ENCODE results near the gene BRPF1. TPM values are rescaled to one million over a fixed set of nuclear protein-coding genes. Genes with fewer than 3 reads are reported as not detected.

Gene BRPF1
- total RNA-seq, 1 donor from 2014 or later: 12.1 TPM

DNA sequence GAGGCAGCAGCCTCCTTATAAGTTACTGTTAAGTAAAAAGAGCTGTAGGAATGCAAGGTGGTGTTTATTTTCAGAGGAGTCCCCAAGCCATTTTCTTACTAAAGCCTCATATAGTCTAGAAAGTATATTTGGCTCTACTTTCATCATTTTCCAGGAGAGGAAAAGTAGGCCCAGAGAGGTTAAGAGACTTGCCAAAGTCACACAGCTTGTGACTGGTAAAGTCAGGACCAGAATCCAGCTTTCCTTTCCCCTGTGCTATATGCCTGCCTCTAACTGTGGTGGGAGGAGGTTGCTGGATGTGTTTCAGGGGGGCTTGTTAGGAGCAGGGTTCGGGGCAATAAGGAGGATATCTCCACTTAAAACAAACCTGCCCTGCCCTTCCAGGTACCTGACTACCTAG, 11.0 kb downstream of the BRPF1 start:
- Histone ChIP-seq H3K79me2 (ENCODE audit: low read depth) (no peaks in the 10 kb centered on the region), H3F3A (ENCODE audit: low read depth) (no peaks in the 10 kb centered on the region), H2AFZ (replicated peaks) (no peak overlapping the region), H4K20me1 (ENCODE audit: low read depth) (no peaks in the 10 kb centered on the region), H3K27me3 (no peaks in the 10 kb centered on the region), H3K36me3 (no peaks in the 10 kb centered on the region), H3K27ac (no peak overlapping the region), H3K9ac (no peak overlapping the region), H3K4me3 (no peak overlapping the region), H3K9me3 (ENCODE audit: low read depth) (no peaks in the 10 kb centered on the region), H3K4me2 (no peak overlapping the region), H3K4me1 (no peaks in the 10 kb centered on the region)
- Mint-ChIP-seq H3K27ac (no peak overlapping the region), H3K4me1 (no peaks in the 10 kb centered on the region), H3K27me3 (ENCODE audit: insufficient read depth, low read depth) (peaks cover 5% of the 10 kb centered on the region), H3K4me3 (no peak overlapping the region), H3K9me3 (no peaks in the 10 kb centered on the region), H3K36me3 (peaks cover 32% of the 10 kb centered on the region)
- no peak for DNase-seq (ENCODE audit: low spot score)
- TF ChIP-seq EZH2 (IDR thresholded peaks at IDR 0.05) (no peak), EZH2phosphoT487 (IDR thresholded peaks at IDR 0.05) (no peak), CTCF (IDR thresholded peaks at IDR 0.05) (no peak)

- no peaks in the 10 kb centered on the region for H3K4me1 Mint-ChIP-seq
- no peak overlapping the region for H3K27ac Mint-ChIP-seq
- Histone ChIP-seq H3K27me3 (no peaks in the 10 kb centered on the region), H3F3A (ENCODE audit: low read depth) (peaks cover 8% of the 10 kb centered on the region), H3K9me3 (ENCODE audit: low read depth) (no peaks in the 10 kb centered on the region), H4K20me1 (ENCODE audit: low read depth) (no peaks in the 10 kb centered on the region), H3K4me3 (no peak overlapping the region), H2AFZ (replicated peaks) (no peak overlapping the region), H3K36me3 (no peaks in the 10 kb centered on the region), H3K4me2 (no peak overlapping the region), H3K9ac (no peak overlapping the region), H3K79me2 (ENCODE audit: low read depth) (no peaks in the 10 kb centered on the region), H3K4me1 (no peaks in the 10 kb centered on the region), H3K27ac (no peak overlapping the region)
- H3K27me3 Mint-ChIP-seq (ENCODE audit: insufficient read depth, low read depth): peaks cover 5% of the 10 kb centered on the region
- no peaks in the 10 kb centered on the region for H3K9me3 Mint-ChIP-seq
- DNase-seq (ENCODE audit: low spot score): no peak
- no peak overlapping the region for H3K4me3 Mint-ChIP-seq
- H3K36me3 Mint-ChIP-seq: peaks cover 33% of the 10 kb centered on the region
- no peak for TF ChIP-seq CTCF (IDR thresholded peaks at IDR 0.05)
- no peak for TF ChIP-seq EZH2phosphoT487 (IDR thresholded peaks at IDR 0.05)
- no peak for TF ChIP-seq EZH2 (IDR thresholded peaks at IDR 0.05)
Observed at GRCh38 chr3:9743548-9743947, 12.0 kb downstream of the BRPF1 start.

GRCh38 chr3:9744162-9744561, 12.6 kb downstream of the BRPF1 start:
- Histone ChIP-seq H3K4me2 (no peak overlapping the region), H3K9ac (no peak overlapping the region), H3K27me3 (no peaks in the 10 kb centered on the region), H2AFZ (replicated peaks) (no peak overlapping the region), H3K36me3 (no peaks in the 10 kb centered on the region), H4K20me1 (ENCODE audit: low read depth) (no peaks in the 10 kb centered on the region), H3K9me3 (ENCODE audit: low read depth) (no peaks in the 10 kb centered on the region), H3K79me2 (ENCODE audit: low read depth) (no peaks in the 10 kb centered on the region), H3K4me1 (peaks cover 3% of the 10 kb centered on the region), H3F3A (ENCODE audit: low read depth) (peaks cover 14% of the 10 kb centered on the region), H3K27ac (no peak overlapping the region), H3K4me3 (no peak overlapping the region)
- TF ChIP-seq EZH2 (IDR thresholded peaks at IDR 0.05): no peak
- H3K4me3 Mint-ChIP-seq: no peak overlapping the region
- peaks cover 29% of the 10 kb centered on the region for H3K36me3 Mint-ChIP-seq
- H3K4me1 Mint-ChIP-seq: peaks cover 3% of the 10 kb centered on the region
- H3K9me3 Mint-ChIP-seq: no peaks in the 10 kb centered on the region
- H3K27ac Mint-ChIP-seq: no peak overlapping the region
- no peak for DNase-seq (ENCODE audit: low spot score)
- H3K27me3 Mint-ChIP-seq (ENCODE audit: insufficient read depth, low read depth): peaks cover 5% of the 10 kb centered on the region

- no peak for DNase-seq (ENCODE audit: low spot score)
- Histone ChIP-seq H3K79me2 (ENCODE audit: low read depth) (peaks cover 4% of the 10 kb centered on the region), H3K9ac (no peak overlapping the region), H3K36me3 (no peaks in the 10 kb centered on the region), H3K4me1 (peaks cover 4% of the 10 kb centered on the region), H3K27me3 (no peaks in the 10 kb centered on the region), H4K20me1 (ENCODE audit: low read depth) (no peaks in the 10 kb centered on the region), H2AFZ (replicated peaks) (no peak overlapping the region), H3K9me3 (ENCODE audit: low read depth) (no peaks in the 10 kb centered on the region), H3F3A (ENCODE audit: low read depth) (peaks cover 26% of the 10 kb centered on the region), H3K4me2 (no peak overlapping the region), H3K4me3 (no peak overlapping the region), H3K27ac (no peak overlapping the region)
- H3K27me3 Mint-ChIP-seq (ENCODE audit: insufficient read depth, low read depth): peaks cover 4% of the 10 kb centered on the region
- peaks cover 11% of the 10 kb centered on the region for H3K4me1 Mint-ChIP-seq
- H3K36me3 Mint-ChIP-seq: peaks cover 29% of the 10 kb centered on the region
- H3K9me3 Mint-ChIP-seq: no peaks in the 10 kb centered on the region
- TF ChIP-seq EZH2phosphoT487 (IDR thresholded peaks at IDR 0.05) (no peak), CTCF (IDR thresholded peaks at IDR 0.05) (no peak), EZH2 (IDR thresholded peaks at IDR 0.05) (no peak)
- H3K27ac Mint-ChIP-seq: no peak overlapping the region
- H3K4me3 Mint-ChIP-seq: no peak overlapping the region
Observed at GRCh38 chr3:9745521-9745920, 14.0 kb downstream of the BRPF1 start.
